Astrocyte (in vitro differentiated cells and primary cell): Measurements from ENCODE around the gene DNAJB4.

Experiments used
- CTCF ChIP-seq: IDR thresholded peaks from 2 replicates; pipeline ENCODE4 v1.5.1; 2011; ENCODE audit warnings: low read depth, mild to moderate bottlenecking, inconsistent platforms, low read length, moderate library complexity; ENCODE audit not compliant: insufficient read depth
- EZH2 ChIP-seq: IDR thresholded peaks from 2 replicates; pipeline ENCODE4 v1.6.1; 2012; ENCODE audit warnings: mild to moderate bottlenecking, low read length, inconsistent platforms; ENCODE audit not compliant: insufficient read depth

GRCh38 chr1:78045563-78045925 lies 40.8 kb downstream of the DNAJB4 start:
- TF ChIP-seq CTCF = no peak
- no peak for TF ChIP-seq EZH2
